HCT116 (cell line): ENCODE results near the gene ARFGAP3. TPM values are rescaled to one million over a fixed set of nuclear protein-coding genes. Genes with fewer than 3 reads are reported as not detected.
"Not testable (repeated sequence)": the region's sequence is repeated elsewhere in the genome, so short reads cannot be mapped to it uniquely, and the experiment has no call there.

Experiments
- ATAC-seq: fragments of 200-7000 bp; cut with Tn5 transposase; 2 replicates; pipeline ENCODE4 v1.9.1; 2020; ENCODE audit warnings: mild to moderate bottlenecking, moderate library complexity
- BruUV-seq: library from RNA; stranded (reverse); fragments of 400-500 nt; replicated peaks from 2 replicates; lab custom pipeline; 2021; lab: Mats Ljungman, UMichigan
- CTCF ChIA-PET: fragments of 300-600 bp; sonication (Branson Sonifier 250); formaldehyde crosslinking; loops from one replicate; lab custom pipeline; 2021; ENCODE audit warnings: antibody characterized with exemption; lab: Charles Lee
- POLR2A ChIA-PET: fragments of 300-600, 350-600 bp; sonication (Branson Sonifier 250); formaldehyde crosslinking; loops from one replicate; lab custom pipeline; 2021; ENCODE audit warnings: antibody characterized with exemption; lab: Charles Lee
- RAD21 ChIA-PET, 2 experiments: fragments of 300-600 bp; sonication (Branson Sonifier 250); formaldehyde crosslinking; loops; one replicate each; lab custom pipeline; 2023; ENCODE audit warnings: low total read pairs in 2 of 2; ENCODE audit not compliant: uncharacterized antibody in 2 of 2, unreplicated experiment in 2 of 2, low non-redundant PET in 1 of 2; lab: Charles Lee
- DNase-seq: peaks from one replicate; pipeline ENCODE4 v3.0.0-alpha.2; 2010; ENCODE audit warnings: low read depth, low spot score
- H2AFZ ChIP-seq: fragments of 200-600 bp; shearing (Covaris generic), sonication (generic); 2 replicates; pipeline ENCODE4 v1.6.1; 2017; ENCODE audit warnings: low read depth, mixed run types, mixed read lengths, antibody characterized with exemption, low read length; ENCODE audit not compliant: poor library complexity, severe bottlenecking
- H3K27ac ChIP-seq: 2 replicates; pipeline ENCODE4 v1.5.1; 2012; ENCODE audit warnings: low read depth, low read length
- H3K27me3 ChIP-seq: fragments of 200-600 bp; sonication (generic); 2 replicates; pipeline ENCODE4 v1.6.1; 2016; ENCODE audit warnings: mixed run types, low read length, mixed read lengths; ENCODE audit not compliant: insufficient read depth
- H3K36me3 ChIP-seq, 2 experiments: fragments of 200-500 bp in 1 of 2; fragments of 200-600 bp in 1 of 2; sonication (Bioruptor generic) in 1 of 2; sonication (generic) in 1 of 2; 2 replicates each; pipeline versions ENCODE4 v1.5.1 to v1.6.1; 2014 to 2016; ENCODE audit warnings: low read length in 2 of 2, inconsistent platforms in 1 of 2, mixed read lengths in 1 of 2, mixed run types in 1 of 2; ENCODE audit not compliant: insufficient read depth in 2 of 2, control insufficient read depth in 1 of 2
- H3K4me1 ChIP-seq, 2 experiments: fragments of 200-600 bp in 1 of 2; sonication (generic) in 1 of 2; 2 replicates each; pipeline versions ENCODE4 v1.5.1 to v1.6.1; 2012 to 2017; ENCODE audit warnings: low read length in 2 of 2, inconsistent platforms in 1 of 2, mild to moderate bottlenecking in 1 of 2, mixed read lengths in 1 of 2, mixed run types in 1 of 2, moderate library complexity in 1 of 2; ENCODE audit not compliant: insufficient read depth in 2 of 2, control insufficient read depth in 1 of 2
- H3K4me2 ChIP-seq: fragments of 200-600 bp; sonication (generic); 2 replicates; pipeline ENCODE4 v1.6.1; 2017; ENCODE audit warnings: mixed run types, low read length, mixed read lengths
- H3K4me3 ChIP-seq, 2 experiments: fragments of 200-600 bp in 1 of 2; sonication (generic) in 1 of 2; replicated peaks in 1 of 2; 2 replicates each; pipeline ENCODE4 v1.5.1; 2011 to 2016; ENCODE audit warnings: low read length in 2 of 2, control low read depth in 1 of 2, low read depth in 1 of 2, mild to moderate bottlenecking in 1 of 2, mixed read lengths in 1 of 2, mixed run types in 1 of 2
- H3K79me2 ChIP-seq: fragments of 200-600 bp; sonication (generic); 2 replicates; pipeline ENCODE4 v1.6.1; 2017; ENCODE audit warnings: mild to moderate bottlenecking, mixed run types, low read length, moderate library complexity, mixed read lengths; ENCODE audit not compliant: insufficient read depth
- H3K9ac ChIP-seq: fragments of 200-600 bp; sonication (generic); 2 replicates; pipeline ENCODE4 v1.6.1; 2016; ENCODE audit warnings: low read length, mixed read lengths
- H3K9me2 ChIP-seq: fragments of 200-600 bp; sonication (generic), shearing (Covaris generic); 2 replicates; pipeline ENCODE4 v1.6.1; 2017; ENCODE audit warnings: mixed run types, mild to moderate bottlenecking, moderate library complexity; ENCODE audit not compliant: insufficient read depth
- H3K9me3 ChIP-seq, 2 experiments: fragments of 200-500 bp in 1 of 2; fragments of 200-600 bp in 1 of 2; sonication (Bioruptor generic) in 1 of 2; sonication (generic) in 1 of 2; 2 replicates each; pipeline ENCODE4 v1.6.1; 2014 to 2017; ENCODE audit warnings: low read length in 2 of 2, mixed read lengths in 2 of 2, inconsistent platforms in 1 of 2, low read depth in 1 of 2, mild to moderate bottlenecking in 1 of 2, mixed run types in 1 of 2, moderate library complexity in 1 of 2; ENCODE audit not compliant: control insufficient read depth in 1 of 2, insufficient read depth in 1 of 2
- H4K20me1 ChIP-seq: fragments of 200-600 bp; sonication (generic), shearing (Covaris generic); 2 replicates; pipeline ENCODE4 v1.6.1; 2017; ENCODE audit warnings: mixed run types, mild to moderate bottlenecking, moderate library complexity; ENCODE audit not compliant: insufficient read depth
- ELF1 ChIP-seq: IDR thresholded peaks from 2 replicates; pipeline ENCODE4 v1.6.1; 2012; ENCODE audit warnings: low read depth, borderline replicate concordance
- EZH2phosphoT487 ChIP-seq: fragments of 200-600 bp; IDR thresholded peaks from 2 replicates; pipeline ENCODE4 v1.6.1; 2018; ENCODE audit warnings: antibody characterized with exemption, borderline replicate concordance
- FOSL1 ChIP-seq: IDR thresholded peaks from 2 replicates; pipeline ENCODE4 v1.6.1; 2012; ENCODE audit warnings: low read depth
- JUND ChIP-seq: IDR thresholded peaks from 2 replicates; pipeline ENCODE4 v1.6.1; 2012
- RAD21 ChIP-seq: IDR thresholded peaks from 2 replicates; pipeline ENCODE4 v1.6.1; 2012; ENCODE audit warnings: low read depth, mild to moderate bottlenecking
- SIN3A ChIP-seq: IDR thresholded peaks from 2 replicates; pipeline ENCODE4 v1.6.1; 2012; ENCODE audit warnings: low read depth
- SP1 ChIP-seq: IDR thresholded peaks from 2 replicates; pipeline ENCODE4 v1.6.1; 2012; ENCODE audit warnings: low read depth
- TCF7L2 ChIP-seq: IDR thresholded peaks from 2 replicates; pipeline ENCODE4 v1.7.0; 2011; ENCODE audit warnings: borderline replicate concordance, inconsistent platforms; ENCODE audit not compliant: insufficient read depth, insufficient read length; ENCODE audit errors: extremely low read depth
- YY1 ChIP-seq: IDR thresholded peaks from 2 replicates; pipeline ENCODE4 v1.6.1; 2011; ENCODE audit warnings: low read length, low read depth, moderate library complexity, mild to moderate bottlenecking; ENCODE audit not compliant: insufficient replicate concordance; ENCODE audit errors: extremely low read depth
- ZFX ChIP-seq: fragments of 450-650 bp; IDR thresholded peaks from 2 replicates; pipeline ENCODE4 v1.6.1; 2017
- intact Hi-C: fragments of 100-400 bp; cut with micrococcal nuclease; formaldehyde crosslinking; loops from 2 replicates; pipeline ENCODE4 v1.10.0; 2022
- total RNA-seq: library from RNA; stranded (reverse); gene quantifications from one replicate; pipeline ENCODE4 v1.2.1, GENCODE V29; 2021; ENCODE audit not compliant: unreplicated experiment
- TF ChIP-seq, protein P1 (sequence below): IDR thresholded peaks from 2 replicates; pipeline ENCODE4 v1.6.1; 2012
- TF ChIP-seq, protein P2 (sequence below), 3 experiments: fragments of 200-600 bp in 1 of 3; sonication (generic) in 1 of 3; IDR thresholded peaks in 2 of 3; conservative IDR thresholded peaks in 1 of 3; 2 replicates each; pipeline ENCODE4 v1.5.1; 2012 to 2017; ENCODE audit warnings: low read depth in 2 of 3, low read length in 2 of 3, antibody characterized with exemption in 1 of 3, borderline replicate concordance in 1 of 3, control low read depth in 1 of 3, mild to moderate bottlenecking in 1 of 3, mixed read lengths in 1 of 3, mixed run types in 1 of 3, moderate library complexity in 1 of 3; ENCODE audit not compliant: insufficient read depth in 1 of 3

The ARFGAP3 gene
- total RNA-seq, 1 experiment from 2014 or later: 15.4 TPM

- Histone ChIP-seq H3K4me1 (peaks cover 31 to 34% of the 10 kb centered on the region in 2 experiments), H3K9ac (no peak overlapping the region), H3K79me2 (no peaks in the 10 kb centered on the region), H3K27ac (no peak overlapping the region), H3K9me2 (no peaks in the 10 kb centered on the region), H4K20me1 (no peaks in the 10 kb centered on the region), H3K4me2 (no peak overlapping the region), H2AFZ (no peak overlapping the region), H3K27me3 (no peaks in the 10 kb centered on the region), H3K4me3 (no peak overlapping the region), H3K9me3 (no peaks in the 10 kb centered on the region), H3K36me3 (no peaks in the 10 kb centered on the region)
- ATAC-seq: no peak
- ChIA-PET CTCF (interaction anchor here (2.0 kb wide), 1 partner anchor 115 kb away, joined by 5 read pairs; no protein-coding TSS in a partner anchor), POLR2A (no interaction called here), RAD21 (no interaction called here)
- DNase-seq: no peak
- no TSS peak for BruUV-seq
- intact Hi-C loops: no loop called here
- TF ChIP-seq YY1: no peak
- TF ChIP-seq EZH2phosphoT487: no peak
- TF ChIP-seq, protein P1, sequence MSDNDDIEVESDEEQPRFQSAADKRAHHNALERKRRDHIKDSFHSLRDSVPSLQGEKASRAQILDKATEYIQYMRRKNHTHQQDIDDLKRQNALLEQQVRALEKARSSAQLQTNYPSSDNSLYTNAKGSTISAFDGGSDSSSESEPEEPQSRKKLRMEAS: no peak
- no peak for TF ChIP-seq SIN3A
- TF ChIP-seq, all 23 proteins: peak for 0
Observed at GRCh38 chr22:42752912-42753311, 104.2 kb downstream of the ARFGAP3 start.

DNA sequence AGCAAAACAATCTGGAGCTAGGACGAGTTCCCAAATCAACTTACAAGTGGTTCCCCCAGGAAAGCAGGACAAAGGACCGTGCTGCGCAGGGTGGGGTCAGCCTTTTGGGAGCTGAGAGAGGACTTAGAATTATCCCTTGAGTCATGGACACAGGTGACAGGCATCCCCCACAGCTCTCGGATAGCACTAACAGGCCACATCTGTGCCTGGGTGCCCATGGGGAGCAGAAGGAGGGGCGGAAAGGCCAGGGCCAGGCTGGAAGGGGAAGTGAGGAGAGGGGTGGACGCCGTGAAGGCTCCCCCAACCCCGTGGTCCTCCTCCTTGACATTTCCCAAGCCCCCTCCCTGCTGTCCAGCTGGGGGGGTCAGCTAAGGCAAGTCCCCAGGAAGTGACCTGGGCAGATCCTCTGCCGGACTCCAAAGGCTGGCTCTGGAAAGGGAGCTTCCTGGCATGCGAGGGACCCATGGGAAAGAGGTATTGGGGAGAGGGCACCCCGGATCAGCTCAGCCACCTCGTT lies 104.8 kb downstream of the ARFGAP3 start:
- no peaks in the 10 kb centered on the region for H4K20me1 ChIP-seq
- H3K9me3 ChIP-seq: no peaks in the 10 kb centered on the region
- RAD21 ChIA-PET: no interaction called here
- no peak for TF ChIP-seq SIN3A
- TF ChIP-seq YY1: no peak
- TF ChIP-seq, protein P2, sequence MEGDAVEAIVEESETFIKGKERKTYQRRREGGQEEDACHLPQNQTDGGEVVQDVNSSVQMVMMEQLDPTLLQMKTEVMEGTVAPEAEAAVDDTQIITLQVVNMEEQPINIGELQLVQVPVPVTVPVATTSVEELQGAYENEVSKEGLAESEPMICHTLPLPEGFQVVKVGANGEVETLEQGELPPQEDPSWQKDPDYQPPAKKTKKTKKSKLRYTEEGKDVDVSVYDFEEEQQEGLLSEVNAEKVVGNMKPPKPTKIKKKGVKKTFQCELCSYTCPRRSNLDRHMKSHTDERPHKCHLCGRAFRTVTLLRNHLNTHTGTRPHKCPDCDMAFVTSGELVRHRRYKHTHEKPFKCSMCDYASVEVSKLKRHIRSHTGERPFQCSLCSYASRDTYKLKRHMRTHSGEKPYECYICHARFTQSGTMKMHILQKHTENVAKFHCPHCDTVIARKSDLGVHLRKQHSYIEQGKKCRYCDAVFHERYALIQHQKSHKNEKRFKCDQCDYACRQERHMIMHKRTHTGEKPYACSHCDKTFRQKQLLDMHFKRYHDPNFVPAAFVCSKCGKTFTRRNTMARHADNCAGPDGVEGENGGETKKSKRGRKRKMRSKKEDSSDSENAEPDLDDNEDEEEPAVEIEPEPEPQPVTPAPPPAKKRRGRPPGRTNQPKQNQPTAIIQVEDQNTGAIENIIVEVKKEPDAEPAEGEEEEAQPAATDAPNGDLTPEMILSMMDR (IDR thresholded peaks at IDR 0.05 in 2 of 3, conservative IDR thresholded peaks at IDR 0.05 in 1 of 3; ENCODE audit: borderline replicate concordance in 1 of 3, insufficient read depth in 1 of 3, low read depth in 2 of 3, low read length in 2 of 3): no peak
- no peak for TF ChIP-seq SP1
- TF ChIP-seq, protein P1: no peak
- no peak for TF ChIP-seq JUND
- no peak for TF ChIP-seq RAD21
- no peak for TF ChIP-seq ZFX
- TF ChIP-seq TCF7L2: no peak
- no peak for TF ChIP-seq ELF1
- TF ChIP-seq FOSL1: no peak
- H3K4me2 ChIP-seq: no peak overlapping the region
- no peak overlapping the region for H3K27ac ChIP-seq
- no peak overlapping the region for H3K4me3 ChIP-seq
- H3K36me3 ChIP-seq: no peaks in the 10 kb centered on the region
- no peak overlapping the region for H3K9ac ChIP-seq
- no peak overlapping the region for H2AFZ ChIP-seq
- CTCF ChIA-PET: interaction anchor here (2.0 kb wide), 1 partner anchor 116 kb away, joined by 5 read pairs; no protein-coding TSS in a partner anchor
- intact Hi-C loops: no loop called here
- POLR2A ChIA-PET: no interaction called here
- H3K4me1 ChIP-seq: peaks cover 31 to 34% of the 10 kb centered on the region in 2 experiments
- no TSS peak for BruUV-seq
- DNase-seq (no peak), ATAC-seq (no peak)
- no peaks in the 10 kb centered on the region for H3K27me3 ChIP-seq
- H3K9me2 ChIP-seq: no peaks in the 10 kb centered on the region
- H3K79me2 ChIP-seq: no peaks in the 10 kb centered on the region

GRCh38 chr22:42750421-42750820 lies 106.7 kb downstream of the ARFGAP3 start:
- intact Hi-C loops, H3K27me3 ChIP-seq, RAD21 ChIA-PET, H3K9me2 ChIP-seq, ATAC-seq, H4K20me1 ChIP-seq, H3K27ac ChIP-seq, H3K36me3 ChIP-seq, POLR2A ChIA-PET, CTCF ChIA-PET, BruUV-seq, H3K9ac ChIP-seq, H3K4me3 ChIP-seq, DNase-seq, H3K9me3 ChIP-seq, H3K79me2 ChIP-seq, H2AFZ ChIP-seq, H3K4me2 ChIP-seq: not testable (repeated sequence)
- H3K4me1 ChIP-seq: peaks cover 21 to 23% of the 10 kb centered on the region in 2 experiments
